ENCODE data around the gene OAT.

Gene OAT

GRCh38 chr10:124389613-124390361 is 28.9 kb downstream of the OAT start:
- DNase-seq (ENCODE audit: low read depth in 1 of 2, low spot score in 1 of 2), result no peak
- Histone ChIP-seq H3K4me3 (replicated peaks; ENCODE audit: insufficient read depth, low read length) (no peak overlapping the region), H3K27ac (replicated peaks) (no peak overlapping the region), H3K27me3 (ENCODE audit: insufficient read depth, poor library complexity, severe bottlenecking) (peaks cover 6% of the 10 kb centered on the region)
- TF ChIP-seq POLR2AphosphoS5 (IDR thresholded peaks at IDR 0.05; ENCODE audit: low read depth), result no peak
- TF ChIP-seq SPI1 (IDR thresholded peaks at IDR 0.05; ENCODE audit: borderline replicate concordance, low read depth), result no peak
- no peak for TF ChIP-seq REST (IDR thresholded peaks at IDR 0.05; ENCODE audit: insufficient replicate concordance, low read depth)
- no peak for TF ChIP-seq CTCF (IDR thresholded peaks at IDR 0.05; ENCODE audit: insufficient read depth, low read length)
- no peak for TF ChIP-seq GABPA (IDR thresholded peaks at IDR 0.05; ENCODE audit: low read depth)

- peaks cover 6% of the 10 kb centered on the region for H3K27me3 ChIP-seq (ENCODE audit: insufficient read depth, poor library complexity, severe bottlenecking)
- H3K27ac ChIP-seq (replicated peaks), result no peak overlapping the region
- peak; percentile 57 to 72 for DNase-seq (ENCODE audit: low read depth in 1 of 2, low spot score in 1 of 2)
- H3K4me3 ChIP-seq (replicated peaks; ENCODE audit: insufficient read depth, low read length), result peak overlapping the region; percentile 28
- no peak for TF ChIP-seq SPI1 (IDR thresholded peaks at IDR 0.05; ENCODE audit: borderline replicate concordance, low read depth)
- no peak for TF ChIP-seq REST (IDR thresholded peaks at IDR 0.05; ENCODE audit: insufficient replicate concordance, low read depth)
- no peak for TF ChIP-seq POLR2AphosphoS5 (IDR thresholded peaks at IDR 0.05; ENCODE audit: low read depth)
- TF ChIP-seq GABPA (IDR thresholded peaks at IDR 0.05; ENCODE audit: low read depth), result no peak
- peak; percentile 41 for TF ChIP-seq CTCF (IDR thresholded peaks at IDR 0.05; ENCODE audit: insufficient read depth, low read length)
Measured at GRCh38 chr10:124388823-124389612, 29.7 kb downstream of the OAT start.

GRCh38 chr10:124388476-124388822 is 30.3 kb downstream of the OAT start:
- Histone ChIP-seq H3K27me3 (ENCODE audit: insufficient read depth, poor library complexity, severe bottlenecking) (peaks cover 6% of the 10 kb centered on the region), H3K27ac (replicated peaks) (no peak overlapping the region), H3K4me3 (replicated peaks; ENCODE audit: insufficient read depth, low read length) (no peak overlapping the region)
- TF ChIP-seq POLR2AphosphoS5 (IDR thresholded peaks at IDR 0.05; ENCODE audit: low read depth) (no peak), CTCF (IDR thresholded peaks at IDR 0.05; ENCODE audit: insufficient read depth, low read length) (no peak), SPI1 (IDR thresholded peaks at IDR 0.05; ENCODE audit: borderline replicate concordance, low read depth) (no peak), REST (IDR thresholded peaks at IDR 0.05; ENCODE audit: insufficient replicate concordance, low read depth) (no peak)
- no peak for DNase-seq (ENCODE audit: low read depth in 1 of 2, low spot score in 1 of 2)
